ENCODE measurements around the gene COL13A1. TPM values are rescaled to one million over a fixed set of nuclear protein-coding genes. Genes with fewer than 3 reads are reported as not detected.

The COL13A1 gene
- total and polyA plus RNA-seq, 10 donors: 4.1 to 16.1 (median 9.5) TPM

DNA sequence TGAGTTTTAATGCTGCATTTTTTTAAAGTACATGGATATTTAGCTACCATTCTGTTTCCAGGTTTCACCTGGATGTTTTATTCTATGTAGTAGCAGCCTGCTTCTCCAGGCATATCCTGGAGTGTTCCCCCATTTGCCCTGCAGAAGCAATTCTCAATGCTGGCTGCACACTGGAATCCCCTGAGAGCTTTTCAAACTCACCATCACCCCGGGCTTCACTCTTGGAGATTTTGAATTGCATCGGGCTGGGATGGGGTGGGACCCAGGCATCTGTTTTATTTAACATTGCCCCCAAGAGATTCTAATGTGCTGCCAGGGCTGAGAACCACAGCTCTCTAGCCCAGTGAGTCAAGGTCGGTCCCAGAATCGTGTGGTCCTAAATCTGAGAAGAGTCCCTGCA is 137.8 kb downstream of the COL13A1 start:
- 83 to 91% (median 88%) methylated on average over 4 of the region's 4 CpGs for WGBS, 5 donors
- H3K27me3 ChIP-seq (replicated peaks in 1 of 7): no peaks in the 10 kb centered on the region
- no peak overlapping the region for H3K27ac ChIP-seq
- H3K36me3 ChIP-seq: no peaks in the 10 kb centered on the region
- DNase-seq: no peak
- TF ChIP-seq POLR2AphosphoS5 (IDR thresholded peaks at IDR 0.05) (no peak), CTCF (IDR thresholded peaks at IDR 0.05 in 8 of 11, conservative IDR thresholded peaks at IDR 0.05 in 3 of 11) (no peak), POLR2A (IDR thresholded peaks at IDR 0.05) (no peak)
- intact Hi-C loops (cut with DNase I; ENCODE audit: low total_unique reads): no loop called here
- H3K9me3 ChIP-seq: peaks cover 0 to 13% (median 0%) of the 10 kb centered on the region in 8 donors
- H3K4me1 ChIP-seq: no peaks in the 10 kb centered on the region
- no peak overlapping the region for H3K4me3 ChIP-seq

- H3K27me3 ChIP-seq (replicated peaks in 1 of 7): no peaks in the 10 kb centered on the region
- intact Hi-C loops (cut with DNase I; ENCODE audit: low total_unique reads): no loop called here
- H3K4me3 ChIP-seq: no peak overlapping the region
- H3K36me3 ChIP-seq: peaks cover 0 to 5% (median 0%) of the 10 kb centered on the region in 6 donors
- H3K9me3 ChIP-seq: peaks cover 0 to 13% (median 0%) of the 10 kb centered on the region in 8 donors
- H3K4me1 ChIP-seq: no peaks in the 10 kb centered on the region
- no peak overlapping the region for H3K27ac ChIP-seq
- no peak for DNase-seq
- TF ChIP-seq POLR2A (IDR thresholded peaks at IDR 0.05) (no peak), CTCF (IDR thresholded peaks at IDR 0.05 in 8 of 11, conservative IDR thresholded peaks at IDR 0.05 in 3 of 11) (no peak), POLR2AphosphoS5 (IDR thresholded peaks at IDR 0.05) (no peak)
- 92 to 98% (median 94%) methylated on average over 7 to 11 of the region's 11 CpGs for WGBS, 5 donors
These were observed 140.0 kb downstream of the COL13A1 start for GRCh38 chr10:69941730-69942129.

DNA sequence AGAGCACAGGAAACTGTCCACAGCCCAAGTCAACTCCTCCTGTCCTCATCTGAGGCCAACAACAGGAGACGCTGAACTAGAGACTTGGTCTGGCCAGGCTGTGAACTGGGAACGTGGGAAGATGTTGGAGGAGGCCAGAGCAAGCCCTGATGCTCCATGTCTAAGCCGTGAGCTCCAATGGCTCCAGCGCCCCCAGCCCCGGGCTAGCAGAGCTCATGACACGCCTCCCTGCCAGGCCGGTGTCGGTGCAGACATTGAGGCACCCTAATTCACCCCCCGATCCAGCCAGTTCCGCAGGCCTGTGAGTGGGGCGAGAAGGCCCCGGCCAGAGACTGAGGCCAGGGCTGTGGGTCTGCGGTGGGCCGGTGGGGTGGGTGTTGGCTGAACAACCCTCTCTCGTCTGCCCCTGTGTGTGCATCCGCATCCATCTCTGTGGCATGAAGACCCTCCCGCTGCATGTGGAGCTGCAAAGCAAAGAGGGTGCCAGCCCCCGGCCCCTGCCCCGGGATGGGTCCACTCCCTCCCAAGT is 141.7 kb downstream of the COL13A1 start:
- Histone ChIP-seq H3K27me3 (replicated peaks in 1 of 7) (no peaks in the 10 kb centered on the region), H3K27ac (no peak overlapping the region), H3K36me3 (peaks cover 0 to 5% (median 0%) of the 10 kb centered on the region in 6 donors), H3K4me3 (no peak overlapping the region), H3K9me3 (peaks cover 0 to 13% (median 0%) of the 10 kb centered on the region in 8 donors), H3K4me1 (no peaks in the 10 kb centered on the region)
- TF ChIP-seq POLR2AphosphoS5 (IDR thresholded peaks at IDR 0.05) (no peak), POLR2A (IDR thresholded peaks at IDR 0.05) (no peak), CTCF (IDR thresholded peaks at IDR 0.05 in 8 of 11, conservative IDR thresholded peaks at IDR 0.05 in 3 of 11) (no peak)
- intact Hi-C loops (cut with DNase I; ENCODE audit: low total_unique reads): no loop called here
- 93 to 96% (median 94%) methylated on average over 12 to 19 of the region's 19 CpGs for WGBS, 5 donors
- DNase-seq: no peak

DNA sequence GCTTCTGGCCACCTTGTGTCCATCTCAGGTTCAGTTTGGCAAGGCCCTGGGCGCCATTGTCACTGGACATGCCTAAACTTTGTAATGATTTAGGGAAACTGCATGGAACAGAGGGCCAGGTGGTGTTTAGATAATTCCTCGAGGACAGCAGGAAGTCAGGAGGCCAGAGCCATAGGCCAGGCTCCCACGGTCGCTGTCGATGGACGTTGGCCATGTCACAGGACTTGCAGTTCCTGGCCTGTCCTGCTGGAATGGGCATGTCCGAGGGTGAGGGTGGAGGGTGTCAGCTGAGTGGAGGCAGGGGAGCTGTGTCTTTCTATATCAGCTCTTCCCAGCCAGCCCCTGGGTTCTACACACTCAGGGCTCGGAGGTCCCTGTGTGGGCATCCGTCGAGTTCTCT is 143.1 kb downstream of the COL13A1 start:
- Histone ChIP-seq H3K27me3 (replicated peaks in 1 of 7) (no peaks in the 10 kb centered on the region), H3K36me3 (peaks cover 0 to 5% (median 0%) of the 10 kb centered on the region in 6 donors), H3K9me3 (peaks cover 0 to 13% (median 0%) of the 10 kb centered on the region in 8 donors), H3K4me1 (no peaks in the 10 kb centered on the region), H3K4me3 (no peak overlapping the region), H3K27ac (no peak overlapping the region)
- TF ChIP-seq POLR2A (IDR thresholded peaks at IDR 0.05) (no peak), CTCF (IDR thresholded peaks at IDR 0.05 in 8 of 11, conservative IDR thresholded peaks at IDR 0.05 in 3 of 11) (no peak), POLR2AphosphoS5 (IDR thresholded peaks at IDR 0.05) (no peak)
- WGBS, 5 donors: 76 to 84% (median 80%) methylated on average over 7 to 10 of the region's 10 CpGs
- DNase-seq: no peak
- intact Hi-C loops (cut with DNase I; ENCODE audit: low total_unique reads): no loop called here
